Raji (cell line): ENCODE results near the gene GJB2.

ENCODE experiments used
- POLR2A ChIP-seq: IDR thresholded peaks from 2 replicates; pipeline ENCODE4 v1.6.1; 2011; ENCODE audit warnings: low read depth, low read length, control low read depth; ENCODE audit not compliant: insufficient read depth

Gene GJB2

GRCh38 chr13:20142023-20142926 lies 50.5 kb downstream of the GJB2 start:
- no peak for TF ChIP-seq POLR2A

- no peak for TF ChIP-seq POLR2A
Measured at GRCh38 chr13:20141238-20142022, 51.3 kb downstream of the GJB2 start.

GRCh38 chr13:20140487-20140886 lies 52.3 kb downstream of the GJB2 start:
- no peak for TF ChIP-seq POLR2A

- no peak for TF ChIP-seq POLR2A
Measured at GRCh38 chr13:20137875-20138274, 54.9 kb downstream of the GJB2 start.
